Caco-2 (cell line): ENCODE results near the gene ZKSCAN8. TPM values are rescaled to one million over a fixed set of nuclear protein-coding genes. Genes with fewer than 3 reads are reported as not detected.

Source experiments
- BruUV-seq: library from RNA; stranded (reverse); fragments of 400-500 nt; replicated peaks from 2 replicates; lab custom pipeline; 2021; lab: Mats Ljungman, UMichigan
- CTCF ChIA-PET: fragments of 300-600 bp; sonication (Branson Sonifier 250); formaldehyde crosslinking; loops from one replicate; lab custom pipeline; 2022; ENCODE audit warnings: antibody characterized with exemption; lab: Charles Lee
- POLR2A ChIA-PET: fragments of 300-600 bp; sonication (Branson Sonifier 250); formaldehyde crosslinking; loops from one replicate; lab custom pipeline; 2022; ENCODE audit warnings: antibody characterized with exemption; lab: Charles Lee
- DNase-seq, 2 experiments: peaks; one replicate each; pipeline versions ENCODE4 v3.0.0 to v3.0.0-alpha.2; 2020 to 2022
- H3K27me3 ChIP-seq: replicated peaks from 2 replicates; pipeline ENCODE4 v1.6.0; 2011; ENCODE audit warnings: low read length; ENCODE audit not compliant: control insufficient read depth, insufficient read depth
- H3K36me3 ChIP-seq: 2 replicates; pipeline ENCODE4 v1.5.1; 2011; ENCODE audit warnings: low read length; ENCODE audit not compliant: control insufficient read depth, insufficient read depth
- H3K4me1 ChIP-seq: fragments of 250-450 bp; sonication (Bioruptor Pico); 2 replicates; pipeline ENCODE4 v1.5.1; 2020; ENCODE audit warnings: mild to moderate bottlenecking
- H3K4me3 ChIP-seq: 2 replicates; pipeline ENCODE4 v1.5.1; 2011; ENCODE audit warnings: low read depth, mild to moderate bottlenecking, control low read depth, low read length
- H3K9me3 ChIP-seq: fragments of 250-450 bp; sonication (Bioruptor Pico); 2 replicates; pipeline ENCODE4 v1.5.1; 2020; ENCODE audit warnings: mild to moderate bottlenecking, moderate library complexity
- H3K27ac Mint-ChIP-seq: one replicate; pipeline ENCODE4 v1.8.0; 2022; ENCODE audit warnings: mixed read lengths; ENCODE audit not compliant: unreplicated experiment
- H3K27me3 Mint-ChIP-seq: one replicate; pipeline ENCODE4 v1.8.0; 2022; ENCODE audit warnings: mixed read lengths; ENCODE audit not compliant: insufficient read depth, unreplicated experiment
- H3K36me3 Mint-ChIP-seq: one replicate; pipeline ENCODE4 v1.8.0; 2022; ENCODE audit warnings: mild to moderate bottlenecking, mixed read lengths; ENCODE audit not compliant: insufficient read depth, unreplicated experiment
- H3K4me1 Mint-ChIP-seq: one replicate; pipeline ENCODE4 v1.8.0; 2022; ENCODE audit warnings: low read depth, mixed read lengths; ENCODE audit not compliant: unreplicated experiment
- H3K4me3 Mint-ChIP-seq: one replicate; pipeline ENCODE4 v1.8.0; 2022; ENCODE audit warnings: mild to moderate bottlenecking, moderate library complexity, mixed read lengths; ENCODE audit not compliant: unreplicated experiment
- H3K9me3 Mint-ChIP-seq: one replicate; pipeline ENCODE4 v1.8.0; 2022; ENCODE audit warnings: mixed read lengths; ENCODE audit not compliant: unreplicated experiment
- intact Hi-C: fragments of 100-400 bp; cut with micrococcal nuclease; formaldehyde crosslinking; loops from one replicate; pipeline ENCODE4 v1.10.0; 2022; ENCODE audit not compliant: unreplicated experiment
- total RNA-seq: library from RNA; stranded (reverse); gene quantifications from 2 replicates; pipeline ENCODE4 v1.2.3, GENCODE V29; 2022
- TF ChIP-seq, protein P1 (sequence below), 2 experiments: fragments of 200-600 bp in 1 of 2; IDR thresholded peaks; 1 replicate in 1 of 2; 2 replicates in 1 of 2; pipeline versions ENCODE4 v1.5.1 to v1.8.0; 2011 to 2022; ENCODE audit warnings: antibody characterized with exemption in 1 of 2, control low read depth in 1 of 2, inconsistent platforms in 1 of 2, low read depth in 1 of 2, low read length in 1 of 2, mild to moderate bottlenecking in 1 of 2, moderate library complexity in 1 of 2; ENCODE audit not compliant: insufficient read depth in 1 of 2, severe bottlenecking in 1 of 2, unreplicated experiment in 1 of 2

The ZKSCAN8 gene
- total RNA-seq, 1 experiment from 2014 or later: 17.0 TPM

DNA sequence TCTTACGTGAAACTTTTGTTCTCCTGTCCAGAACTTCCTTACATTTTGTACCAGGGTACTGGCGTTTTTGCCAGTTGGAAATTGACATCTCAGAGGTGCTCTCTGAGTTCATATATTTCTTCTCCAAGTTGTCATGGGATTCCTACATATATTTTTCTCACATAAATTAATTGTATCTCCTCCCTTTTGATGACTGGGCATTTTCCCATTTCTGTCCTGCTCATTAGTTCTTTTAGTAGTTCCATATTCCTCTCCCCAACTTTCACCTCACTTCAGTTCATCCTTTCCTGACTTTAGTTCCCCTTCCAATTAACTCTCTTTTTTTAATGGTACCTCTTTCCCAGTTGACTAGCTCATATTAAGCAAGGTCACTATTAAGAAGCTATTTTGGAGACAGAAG lies 10.8 kb downstream of the ZKSCAN8 start:
- Histone ChIP-seq H3K4me1 (no peaks in the 10 kb centered on the region), H3K9me3 (no peaks in the 10 kb centered on the region), H3K4me3 (no peak overlapping the region), H3K36me3 (peaks cover 3% of the 10 kb centered on the region), H3K27me3 (no peaks in the 10 kb centered on the region)
- POLR2A ChIA-PET: interaction anchor here (0.6 kb wide), 1 partner anchor 269 kb away, joined by 3 read pairs; no protein-coding TSS in a partner anchor
- Mint-ChIP-seq H3K36me3 (peaks cover 45% of the 10 kb centered on the region), H3K4me1 (no peaks in the 10 kb centered on the region), H3K27ac (no peak overlapping the region), H3K9me3 (peaks cover 10% of the 10 kb centered on the region), H3K27me3 (no peaks in the 10 kb centered on the region), H3K4me3 (no peak overlapping the region)
- TF ChIP-seq, protein P1, sequence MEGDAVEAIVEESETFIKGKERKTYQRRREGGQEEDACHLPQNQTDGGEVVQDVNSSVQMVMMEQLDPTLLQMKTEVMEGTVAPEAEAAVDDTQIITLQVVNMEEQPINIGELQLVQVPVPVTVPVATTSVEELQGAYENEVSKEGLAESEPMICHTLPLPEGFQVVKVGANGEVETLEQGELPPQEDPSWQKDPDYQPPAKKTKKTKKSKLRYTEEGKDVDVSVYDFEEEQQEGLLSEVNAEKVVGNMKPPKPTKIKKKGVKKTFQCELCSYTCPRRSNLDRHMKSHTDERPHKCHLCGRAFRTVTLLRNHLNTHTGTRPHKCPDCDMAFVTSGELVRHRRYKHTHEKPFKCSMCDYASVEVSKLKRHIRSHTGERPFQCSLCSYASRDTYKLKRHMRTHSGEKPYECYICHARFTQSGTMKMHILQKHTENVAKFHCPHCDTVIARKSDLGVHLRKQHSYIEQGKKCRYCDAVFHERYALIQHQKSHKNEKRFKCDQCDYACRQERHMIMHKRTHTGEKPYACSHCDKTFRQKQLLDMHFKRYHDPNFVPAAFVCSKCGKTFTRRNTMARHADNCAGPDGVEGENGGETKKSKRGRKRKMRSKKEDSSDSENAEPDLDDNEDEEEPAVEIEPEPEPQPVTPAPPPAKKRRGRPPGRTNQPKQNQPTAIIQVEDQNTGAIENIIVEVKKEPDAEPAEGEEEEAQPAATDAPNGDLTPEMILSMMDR (IDR thresholded peaks at IDR 0.05; ENCODE audit: insufficient read depth in 1 of 2, low read depth in 1 of 2, low read length in 1 of 2, severe bottlenecking in 1 of 2, unreplicated experiment in 1 of 2): no peak
- no peak for DNase-seq
- CTCF ChIA-PET: no interaction called here
- intact Hi-C loops: no loop called here
- no TSS peak for BruUV-seq

DNA sequence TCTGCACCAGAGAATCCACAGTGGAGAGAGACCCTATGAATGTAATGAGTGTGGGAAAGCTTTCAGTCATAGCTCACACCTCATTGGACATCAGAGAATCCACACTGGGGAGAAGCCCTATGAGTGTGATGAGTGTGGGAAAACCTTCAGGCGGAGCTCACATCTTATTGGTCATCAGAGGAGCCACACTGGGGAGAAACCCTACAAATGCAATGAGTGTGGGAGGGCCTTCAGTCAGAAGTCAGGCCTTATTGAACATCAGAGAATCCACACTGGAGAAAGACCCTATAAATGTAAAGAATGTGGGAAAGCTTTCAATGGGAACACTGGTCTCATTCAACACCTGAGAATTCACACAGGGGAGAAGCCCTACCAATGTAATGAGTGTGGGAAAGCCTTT lies 11.9 kb downstream of the ZKSCAN8 start:
- Histone ChIP-seq H3K36me3 (peaks cover 3% of the 10 kb centered on the region), H3K4me3 (no peak overlapping the region), H3K4me1 (no peaks in the 10 kb centered on the region), H3K27me3 (no peaks in the 10 kb centered on the region), H3K9me3 (no peaks in the 10 kb centered on the region)
- H3K4me3 Mint-ChIP-seq: no peak overlapping the region
- H3K27ac Mint-ChIP-seq: no peak overlapping the region
- TF ChIP-seq, protein P1 (IDR thresholded peaks at IDR 0.05; ENCODE audit: insufficient read depth in 1 of 2, low read depth in 1 of 2, low read length in 1 of 2, severe bottlenecking in 1 of 2, unreplicated experiment in 1 of 2): no peak
- H3K9me3 Mint-ChIP-seq: peaks cover 12% of the 10 kb centered on the region
- intact Hi-C loops: no loop called here
- H3K27me3 Mint-ChIP-seq: no peaks in the 10 kb centered on the region
- no peaks in the 10 kb centered on the region for H3K4me1 Mint-ChIP-seq
- BruUV-seq: no TSS peak
- H3K36me3 Mint-ChIP-seq: peaks cover 47% of the 10 kb centered on the region
- CTCF ChIA-PET: no interaction called here
- POLR2A ChIA-PET: no interaction called here
- DNase-seq: no peak

DNA sequence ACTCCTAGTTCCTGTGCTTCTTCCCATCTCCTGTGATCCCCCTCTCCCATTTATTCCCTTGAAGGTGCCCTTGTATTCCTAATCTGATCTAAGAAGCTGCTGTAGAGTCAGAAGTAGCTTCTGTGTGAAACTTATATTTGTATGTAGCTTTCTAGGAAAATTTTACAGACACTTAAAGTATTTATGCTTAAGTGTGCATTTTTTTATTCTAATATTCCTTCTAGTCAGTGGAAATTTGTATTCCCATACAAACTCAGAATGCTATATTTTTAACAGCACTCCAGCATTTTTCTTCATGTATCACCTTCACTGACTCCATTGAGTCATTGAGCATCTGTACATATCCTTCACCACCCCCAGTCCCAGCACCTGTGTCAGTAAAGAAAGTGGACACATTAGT lies 12.7 kb downstream of the ZKSCAN8 start:
- H3K4me1 ChIP-seq: no peaks in the 10 kb centered on the region
- ChIA-PET CTCF (no interaction called here), POLR2A (no interaction called here)
- intact Hi-C loops: no loop called here
- no peaks in the 10 kb centered on the region for H3K27me3 ChIP-seq
- Mint-ChIP-seq H3K27me3 (no peaks in the 10 kb centered on the region), H3K27ac (no peak overlapping the region), H3K4me1 (no peaks in the 10 kb centered on the region), H3K4me3 (no peak overlapping the region), H3K9me3 (peaks cover 20% of the 10 kb centered on the region), H3K36me3 (peaks cover 52% of the 10 kb centered on the region)
- peaks cover 3% of the 10 kb centered on the region for H3K36me3 ChIP-seq
- no peak for DNase-seq
- BruUV-seq: no TSS peak
- H3K4me3 ChIP-seq: no peak overlapping the region
- no peaks in the 10 kb centered on the region for H3K9me3 ChIP-seq
- TF ChIP-seq, protein P1 (IDR thresholded peaks at IDR 0.05; ENCODE audit: insufficient read depth in 1 of 2, low read depth in 1 of 2, low read length in 1 of 2, severe bottlenecking in 1 of 2, unreplicated experiment in 1 of 2): no peak
